Ovary (tissue), 9 donors: ENCODE measurements around the gene NRIP1. TPM values are rescaled to one million over a fixed set of nuclear protein-coding genes. Genes with fewer than 3 reads are reported as not detected.

Experiments
- DNase-seq, 5 donors: peaks; one replicate each; pipeline ENCODE4 v3.0.0-alpha.2; 2019 to 2020
- H3K27ac ChIP-seq, 2 donors: fragments of 200-600 bp; one replicate each; pipeline versions ENCODE4 v1.5.1 to v1.8.0; 2019 to 2022
- H3K27me3 ChIP-seq: fragments of 200-600 bp; one replicate; pipeline ENCODE4 v1.8.0; 2022
- H3K36me3 ChIP-seq: fragments of 200-600 bp; sonication (generic); one replicate; pipeline ENCODE4 v1.5.1; 2019
- H3K4me1 ChIP-seq: one replicate; pipeline ENCODE4 v1.8.1; 2013; ENCODE audit warnings: mild to moderate bottlenecking, moderate library complexity; ENCODE audit not compliant: insufficient read depth
- H3K4me3 ChIP-seq: fragments of 200-600 bp; sonication (generic); one replicate; pipeline ENCODE4 v1.5.1; 2017
- H3K9me3 ChIP-seq, 2 donors: fragments of 200-600 bp in 1 of 2; sonication (generic) in 1 of 2; one replicate each; pipeline versions ENCODE4 v1.5.1 to v1.8.1; 2013 to 2019; ENCODE audit warnings: mild to moderate bottlenecking in 1 of 2, moderate library complexity in 1 of 2
- EP300 ChIP-seq: sonication (generic); formaldehyde crosslinking; IDR thresholded peaks from one replicate; pipeline ENCODE4 v1.6.1; 2017; ENCODE audit warnings: antibody characterized with exemption
- POLR2A ChIP-seq: fragments of 450-650 bp; IDR thresholded peaks from one replicate; pipeline ENCODE4 v1.6.1; 2017; ENCODE audit warnings: antibody characterized with exemption, mild to moderate bottlenecking, moderate library complexity
- WGBS, 3 donors: extraction: QIAGEN DNeasy Blood & Tissue Kit in 1 of 3; methylation state at CpG; one replicate each; pipeline versions ENCODE4 v1.1.5 to v1.1.7; 2013 to 2017; 5-methylcytosine and 5-hydroxymethylcytosine counted together
- intact Hi-C, 4 donors: fragments of 100-400 bp; cut with DNase I; formaldehyde crosslinking; loops; one replicate each; pipeline versions ENCODE4 v1.11.0 to v1.15.1; 2022 to 2023
- polyA plus RNA-seq, 2 donors: library from polyadenylated mRNA; stranded (reverse); fragments of 200-250 nt in 1 of 2; fragments of 350-450 nt in 1 of 2; fragmentation: Illumina TruSeq in 1 of 2; extraction: RNeasy Lipid Tissue Mini Kit (QIAGEN cat#74804) in 1 of 2; gene quantifications; one replicate each; pipeline ENCODE4 v1.2.3, GENCODE V29; 2013 to 2014
- total RNA-seq, 7 donors: library from RNA; depleted of rRNA in 2 of 7; stranded (reverse); fragments of >200 nt in 2 of 7; fragmentation: NEBNext Ultra II Directional in 3 of 7; extraction: Animal tissue kit (Norgen Biotek cat#: 25700) in 3 of 7; gene quantifications; one replicate each; pipeline versions ENCODE4 v1.1.0 to v1.2.4, GENCODE V29; 2016 to 2023
- TF ChIP-seq, protein P1 (sequence below), 3 donors: fragments of 450-650 bp in 2 of 3; fragments of 200-600 bp in 1 of 3; IDR thresholded peaks; one replicate each; pipeline versions ENCODE4 v1.5.1 to v1.8.0; 2016 to 2022; ENCODE audit warnings: antibody characterized with exemption in 3 of 3, mild to moderate bottlenecking in 1 of 3
- donor health status: DM: no; HTN: no; CAD: no; lungs with moderate emphysema.
- donor health status: DM: no; HTN: no; CAD: no.
- donor health status: Bipolar disorder and iron deficiency.
- donor health status: DM: yes; HTN: yes; CAD: no.
- donor health status: DM: no; HTN: no; CAD: no.
- donor health status: DM: yes; HTN: yes; CAD: no.

The NRIP1 gene
- total and polyA plus RNA-seq, 9 donors: 9.4 to 56.6 (median 39.9) TPM

DNA sequence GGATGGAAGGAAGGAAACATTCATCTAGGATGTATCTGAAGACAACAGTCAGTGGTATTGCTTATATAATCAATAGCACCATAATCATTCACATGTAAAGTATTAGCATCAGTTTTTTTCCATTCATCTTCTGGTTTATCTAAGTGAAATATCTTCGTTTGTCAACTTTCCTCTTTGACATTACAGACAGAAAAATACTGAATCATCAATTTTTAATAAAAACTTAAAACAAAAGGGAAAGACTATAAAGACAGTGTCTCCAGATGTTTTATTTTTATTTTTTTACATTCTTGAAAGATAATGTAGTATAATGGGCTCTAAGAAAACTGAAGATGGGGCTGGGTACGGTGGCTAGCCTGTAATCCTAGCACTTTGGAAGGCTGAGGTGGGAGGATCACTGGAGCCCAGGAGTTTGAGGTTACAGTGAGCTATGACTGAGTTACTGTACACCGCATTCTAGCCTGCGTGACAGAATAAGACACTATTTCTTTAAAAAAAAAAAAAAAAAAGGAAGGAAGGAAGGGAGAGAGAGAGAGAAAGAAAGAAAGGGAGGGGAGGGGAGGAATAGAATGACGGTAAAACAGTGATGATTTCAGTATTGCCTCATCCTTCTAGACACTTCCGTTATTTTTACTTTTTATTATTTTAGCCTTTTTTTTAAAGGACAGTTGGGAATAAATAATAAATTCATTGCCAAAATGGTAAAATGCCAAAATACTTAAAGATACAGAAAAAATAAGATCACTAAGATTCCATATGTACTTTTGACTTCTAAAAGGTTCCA, 89.5 kb downstream of the NRIP1 start:
- H3K27me3 ChIP-seq: no peaks in the 10 kb centered on the region
- intact Hi-C loops: no loop called here
- DNase-seq: no peak
- no peaks in the 10 kb centered on the region for H3K36me3 ChIP-seq
- H3K4me3 ChIP-seq: no peak overlapping the region
- H3K9me3 ChIP-seq: no peaks in the 10 kb centered on the region
- H3K4me1 ChIP-seq: no peaks in the 10 kb centered on the region
- TF ChIP-seq, protein P1, sequence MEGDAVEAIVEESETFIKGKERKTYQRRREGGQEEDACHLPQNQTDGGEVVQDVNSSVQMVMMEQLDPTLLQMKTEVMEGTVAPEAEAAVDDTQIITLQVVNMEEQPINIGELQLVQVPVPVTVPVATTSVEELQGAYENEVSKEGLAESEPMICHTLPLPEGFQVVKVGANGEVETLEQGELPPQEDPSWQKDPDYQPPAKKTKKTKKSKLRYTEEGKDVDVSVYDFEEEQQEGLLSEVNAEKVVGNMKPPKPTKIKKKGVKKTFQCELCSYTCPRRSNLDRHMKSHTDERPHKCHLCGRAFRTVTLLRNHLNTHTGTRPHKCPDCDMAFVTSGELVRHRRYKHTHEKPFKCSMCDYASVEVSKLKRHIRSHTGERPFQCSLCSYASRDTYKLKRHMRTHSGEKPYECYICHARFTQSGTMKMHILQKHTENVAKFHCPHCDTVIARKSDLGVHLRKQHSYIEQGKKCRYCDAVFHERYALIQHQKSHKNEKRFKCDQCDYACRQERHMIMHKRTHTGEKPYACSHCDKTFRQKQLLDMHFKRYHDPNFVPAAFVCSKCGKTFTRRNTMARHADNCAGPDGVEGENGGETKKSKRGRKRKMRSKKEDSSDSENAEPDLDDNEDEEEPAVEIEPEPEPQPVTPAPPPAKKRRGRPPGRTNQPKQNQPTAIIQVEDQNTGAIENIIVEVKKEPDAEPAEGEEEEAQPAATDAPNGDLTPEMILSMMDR (IDR thresholded peaks at IDR 0.05): no peak
- no peak for TF ChIP-seq POLR2A
- TF ChIP-seq EP300: no peak
- no peak overlapping the region for H3K27ac ChIP-seq
- 64 to 74% (median 66%) methylated on average over 6 of the region's 6 CpGs for WGBS, 3 donors

DNA sequence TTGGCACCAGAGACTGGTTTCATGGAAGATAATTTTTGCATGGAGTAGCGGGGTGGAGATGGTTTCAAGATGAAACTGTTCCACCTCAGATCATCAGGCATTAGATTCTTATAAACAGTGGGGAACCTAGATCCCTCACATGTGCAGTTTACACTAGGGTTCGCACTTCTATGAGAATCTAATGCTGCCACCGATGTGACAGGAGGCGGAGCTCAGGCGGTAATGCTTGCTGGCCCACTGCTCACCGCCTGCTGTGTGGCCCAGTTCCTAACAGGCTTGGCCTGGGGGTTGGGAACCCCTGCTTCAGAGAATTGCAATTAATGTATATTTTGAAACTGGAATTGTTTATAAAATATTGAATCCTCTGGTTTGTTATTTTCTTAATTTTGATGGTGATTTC, 92.1 kb downstream of the NRIP1 start:
- Histone ChIP-seq H3K4me3 (no peak overlapping the region), H3K4me1 (no peaks in the 10 kb centered on the region), H3K9me3 (no peaks in the 10 kb centered on the region), H3K27ac (no peak overlapping the region), H3K27me3 (no peaks in the 10 kb centered on the region), H3K36me3 (no peaks in the 10 kb centered on the region)
- TF ChIP-seq POLR2A (no peak), EP300 (no peak)
- TF ChIP-seq, protein P1 (IDR thresholded peaks at IDR 0.05): no peak
- intact Hi-C loops: no loop called here
- WGBS, 3 donors: 96 to 98% (median 98%) methylated on average over 6 of the region's 6 CpGs
- no peak for DNase-seq

DNA sequence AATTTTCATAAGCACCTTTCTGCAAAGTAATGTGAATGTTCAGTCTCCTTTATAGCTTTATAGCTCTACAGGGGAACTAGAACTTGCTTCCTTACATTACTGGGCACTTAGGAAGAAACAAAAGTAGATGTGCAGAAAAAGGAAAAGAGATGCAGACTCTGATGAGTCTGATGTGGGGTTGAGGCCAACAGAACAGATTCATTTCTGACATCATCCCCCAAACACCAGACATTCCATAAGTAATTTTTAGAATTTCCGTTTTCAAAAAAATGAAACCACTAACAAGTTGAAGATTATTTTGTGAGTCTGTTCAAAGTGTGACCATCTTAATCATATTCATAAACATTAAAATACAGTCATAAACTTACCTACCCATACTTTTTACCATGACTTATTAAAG, 96.0 kb downstream of the NRIP1 start:
- Histone ChIP-seq H3K27ac (no peak overlapping the region), H3K36me3 (no peaks in the 10 kb centered on the region), H3K4me1 (no peaks in the 10 kb centered on the region), H3K4me3 (no peak overlapping the region), H3K9me3 (no peaks in the 10 kb centered on the region), H3K27me3 (no peaks in the 10 kb centered on the region)
- TF ChIP-seq, protein P1 (IDR thresholded peaks at IDR 0.05): no peak
- no peak for TF ChIP-seq POLR2A
- intact Hi-C loops: no loop called here
- DNase-seq: no peak
- 73 to 80% (median 74%) methylated on average over 1 of the region's 1 CpG for WGBS, 3 donors

DNA sequence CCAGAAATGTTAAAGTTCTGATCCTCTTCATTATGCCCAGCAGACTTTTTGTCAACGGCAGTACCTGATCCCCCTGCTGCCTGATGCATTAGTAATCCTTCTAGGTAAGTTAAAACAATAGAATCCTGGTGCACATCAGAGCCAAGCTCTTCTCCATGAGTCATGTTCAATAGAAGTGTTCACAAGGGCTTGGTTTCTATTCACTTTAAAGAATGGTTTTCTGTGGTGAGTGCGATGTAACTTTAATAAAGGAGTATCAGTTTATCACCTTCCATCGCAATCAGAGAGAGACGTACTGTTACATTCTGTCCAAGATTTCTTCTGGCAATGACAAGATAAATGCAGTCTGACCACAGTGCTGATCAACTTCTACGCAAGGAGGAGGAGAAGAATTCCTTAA, 96.8 kb downstream of the NRIP1 start:
- Histone ChIP-seq H3K27me3 (no peaks in the 10 kb centered on the region), H3K36me3 (no peaks in the 10 kb centered on the region), H3K4me1 (no peaks in the 10 kb centered on the region), H3K4me3 (no peak overlapping the region), H3K27ac (no peak overlapping the region), H3K9me3 (no peaks in the 10 kb centered on the region)
- no peak for DNase-seq
- intact Hi-C loops: no loop called here
- TF ChIP-seq, protein P1 (IDR thresholded peaks at IDR 0.05): no peak
- TF ChIP-seq EP300: no peak
- 89 to 94% (median 94%) methylated on average over 5 of the region's 5 CpGs for WGBS, 3 donors
